ENCODE measurements around the gene LIMK1. TPM values are rescaled to one million over a fixed set of nuclear protein-coding genes. Genes with fewer than 3 reads are reported as not detected.

LIMK1 gene
- total and polyA plus RNA-seq, 2 experiments from 2014 or later: 13.0 to 96.5 TPM

DNA sequence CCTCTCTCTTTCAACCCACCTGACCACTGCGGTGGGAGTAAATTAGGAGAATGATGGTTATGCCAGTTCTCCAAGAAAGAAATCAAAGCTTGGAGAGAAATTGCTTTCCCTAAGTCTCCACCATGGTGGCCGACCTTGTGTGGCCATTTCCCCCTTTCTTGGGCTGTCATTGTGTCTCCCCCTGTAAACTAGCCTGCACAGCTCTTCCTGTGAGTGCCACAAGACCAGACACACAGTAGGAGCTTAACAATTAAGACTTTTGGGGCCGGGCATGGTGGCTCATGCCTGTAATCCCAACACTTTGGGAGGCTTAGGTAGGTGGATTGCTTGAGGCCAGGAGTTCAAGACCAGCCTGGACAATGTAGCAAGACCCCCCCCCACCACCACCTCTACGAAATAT, 18.9 kb upstream of the LIMK1 start:
- no peaks in the 10 kb centered on the region for H3K27me3 ChIP-seq (ENCODE audit: insufficient read depth)
- H3F3A ChIP-seq (replicated peaks; ENCODE audit: low read depth): no peaks in the 10 kb centered on the region
- H3K4me1 Mint-ChIP-seq: peaks cover 6% of the 10 kb centered on the region
- H3K4me2 ChIP-seq: no peak overlapping the region
- ATAC-seq (no peak), DNase-seq (ENCODE audit: low spot score) (no peak)
- no peaks in the 10 kb centered on the region; the same call in 2 of the 3 replicates for H3K36me3 Mint-ChIP-seq (ENCODE audit: low read depth)
- H3K9me3 Mint-ChIP-seq: no peaks in the 10 kb centered on the region; the same call in 2 of the 3 replicates
- H3K4me3 Mint-ChIP-seq: no peak overlapping the region
- H3K27ac Mint-ChIP-seq: no peak overlapping the region
- no peaks in the 10 kb centered on the region for H4K20me1 ChIP-seq (replicated peaks; ENCODE audit: insufficient read depth)
- TF ChIP-seq CREB1 (CRISPR knock-in tag; IDR thresholded peaks at IDR 0.05; ENCODE audit: low read depth): no peak
- TF ChIP-seq, protein P1, sequence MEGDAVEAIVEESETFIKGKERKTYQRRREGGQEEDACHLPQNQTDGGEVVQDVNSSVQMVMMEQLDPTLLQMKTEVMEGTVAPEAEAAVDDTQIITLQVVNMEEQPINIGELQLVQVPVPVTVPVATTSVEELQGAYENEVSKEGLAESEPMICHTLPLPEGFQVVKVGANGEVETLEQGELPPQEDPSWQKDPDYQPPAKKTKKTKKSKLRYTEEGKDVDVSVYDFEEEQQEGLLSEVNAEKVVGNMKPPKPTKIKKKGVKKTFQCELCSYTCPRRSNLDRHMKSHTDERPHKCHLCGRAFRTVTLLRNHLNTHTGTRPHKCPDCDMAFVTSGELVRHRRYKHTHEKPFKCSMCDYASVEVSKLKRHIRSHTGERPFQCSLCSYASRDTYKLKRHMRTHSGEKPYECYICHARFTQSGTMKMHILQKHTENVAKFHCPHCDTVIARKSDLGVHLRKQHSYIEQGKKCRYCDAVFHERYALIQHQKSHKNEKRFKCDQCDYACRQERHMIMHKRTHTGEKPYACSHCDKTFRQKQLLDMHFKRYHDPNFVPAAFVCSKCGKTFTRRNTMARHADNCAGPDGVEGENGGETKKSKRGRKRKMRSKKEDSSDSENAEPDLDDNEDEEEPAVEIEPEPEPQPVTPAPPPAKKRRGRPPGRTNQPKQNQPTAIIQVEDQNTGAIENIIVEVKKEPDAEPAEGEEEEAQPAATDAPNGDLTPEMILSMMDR (conservative IDR thresholded peaks at IDR 0.05; ENCODE audit: low read depth in 2 of 2): no peak
- TF ChIP-seq EZH2 (IDR thresholded peaks at IDR 0.05; ENCODE audit: low read depth, unreplicated experiment): no peak
- H3K4me3 ChIP-seq: no peak overlapping the region
- no peaks in the 10 kb centered on the region for H3K9me2 ChIP-seq (ENCODE audit: insufficient read depth)
- no peaks in the 10 kb centered on the region for H3K79me2 ChIP-seq (replicated peaks; ENCODE audit: insufficient read depth)
- H3K27me3 Mint-ChIP-seq (ENCODE audit: insufficient read depth, low read depth, poor library complexity): peaks cover 15% of the 10 kb centered on the region
- no peaks in the 10 kb centered on the region for H3K36me3 ChIP-seq (ENCODE audit: insufficient read depth)
- no peaks in the 10 kb centered on the region for H3K4me1 ChIP-seq (ENCODE audit: insufficient read depth)
- H2AFZ ChIP-seq: no peak overlapping the region
- H3K27ac ChIP-seq (ENCODE audit: low read depth): no peak overlapping the region

DNA sequence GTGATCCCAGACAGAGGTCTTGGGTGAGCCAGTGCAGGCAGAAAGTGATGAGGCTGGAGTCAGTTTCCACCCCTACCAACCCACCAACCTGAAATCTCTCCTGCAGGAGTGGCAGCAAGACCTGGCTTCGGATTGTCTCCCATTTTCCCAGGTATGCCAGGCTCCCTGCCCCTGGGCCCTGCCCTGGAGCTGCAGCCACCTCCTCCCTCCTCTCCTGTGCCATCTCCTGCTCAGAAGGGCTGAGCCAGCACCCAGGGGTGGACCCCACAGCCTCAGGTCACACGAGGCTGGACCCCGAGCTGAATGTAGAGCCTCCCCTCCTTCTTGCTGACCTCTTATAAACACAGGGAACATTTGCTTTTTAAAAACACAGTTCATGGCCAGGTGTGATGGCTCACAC, 17.0 kb upstream of the LIMK1 start:
- DNase-seq (ENCODE audit: low spot score): no peak

DNA sequence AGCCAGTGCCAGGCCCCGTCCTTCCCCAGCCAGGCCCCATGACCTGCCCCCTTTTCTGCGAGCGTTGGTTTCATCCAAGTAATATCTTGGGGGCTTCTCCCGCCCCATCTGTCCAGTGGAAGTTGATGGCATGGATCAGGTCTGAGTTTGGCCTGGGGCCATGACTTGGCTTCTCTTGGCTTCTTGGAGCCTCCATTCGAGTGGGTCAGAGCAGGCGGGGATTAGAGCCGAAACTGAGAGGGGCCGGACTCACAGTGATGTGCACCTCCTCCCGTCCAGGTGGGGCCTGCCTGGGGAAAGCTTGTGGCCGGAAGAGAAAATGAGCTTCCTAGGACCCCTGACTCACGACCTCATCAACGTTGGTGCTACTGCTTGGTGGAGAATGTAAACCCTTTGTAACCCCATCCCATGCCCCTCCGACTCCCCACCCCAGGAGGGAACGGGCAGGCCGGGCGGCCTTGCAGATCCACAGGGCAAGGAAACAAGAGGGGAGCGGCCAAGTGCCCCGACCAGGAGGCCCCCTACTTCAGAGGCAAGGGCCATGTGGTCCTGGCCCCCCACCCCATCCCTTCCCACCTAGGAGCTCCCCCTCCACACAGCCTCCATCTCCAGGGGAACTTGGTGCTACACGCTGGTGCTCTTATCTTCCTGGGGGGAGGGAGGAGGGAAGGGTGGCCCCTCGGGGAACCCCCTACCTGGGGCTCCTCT, 15.1 kb upstream of the LIMK1 start:
- Histone ChIP-seq H3K79me2 (replicated peaks; ENCODE audit: insufficient read depth) (no peaks in the 10 kb centered on the region), H3K4me1 (ENCODE audit: insufficient read depth) (no peaks in the 10 kb centered on the region), H3K27ac (ENCODE audit: low read depth) (no peak overlapping the region), H4K20me1 (replicated peaks; ENCODE audit: insufficient read depth) (no peaks in the 10 kb centered on the region), H3F3A (replicated peaks; ENCODE audit: low read depth) (no peaks in the 10 kb centered on the region), H3K9me2 (ENCODE audit: insufficient read depth) (no peaks in the 10 kb centered on the region), H3K4me3 (no peak overlapping the region), H2AFZ (peak overlapping the region; percentile 81), H3K36me3 (ENCODE audit: insufficient read depth) (no peaks in the 10 kb centered on the region), H3K4me2 (no peak overlapping the region), H3K27me3 (ENCODE audit: insufficient read depth) (no peaks in the 10 kb centered on the region)
- H3K4me1 Mint-ChIP-seq: peaks cover 6% of the 10 kb centered on the region
- no peak overlapping the region for H3K27ac Mint-ChIP-seq
- no peak overlapping the region for H3K4me3 Mint-ChIP-seq
- no peak for TF ChIP-seq STAT1 (IDR thresholded peaks at IDR 0.05; ENCODE audit: unreplicated experiment)
- no peak for TF ChIP-seq ZNF331 (CRISPR knock-in tag; IDR thresholded peaks at IDR 0.05; ENCODE audit: low read depth)
- TF ChIP-seq, protein P2, sequence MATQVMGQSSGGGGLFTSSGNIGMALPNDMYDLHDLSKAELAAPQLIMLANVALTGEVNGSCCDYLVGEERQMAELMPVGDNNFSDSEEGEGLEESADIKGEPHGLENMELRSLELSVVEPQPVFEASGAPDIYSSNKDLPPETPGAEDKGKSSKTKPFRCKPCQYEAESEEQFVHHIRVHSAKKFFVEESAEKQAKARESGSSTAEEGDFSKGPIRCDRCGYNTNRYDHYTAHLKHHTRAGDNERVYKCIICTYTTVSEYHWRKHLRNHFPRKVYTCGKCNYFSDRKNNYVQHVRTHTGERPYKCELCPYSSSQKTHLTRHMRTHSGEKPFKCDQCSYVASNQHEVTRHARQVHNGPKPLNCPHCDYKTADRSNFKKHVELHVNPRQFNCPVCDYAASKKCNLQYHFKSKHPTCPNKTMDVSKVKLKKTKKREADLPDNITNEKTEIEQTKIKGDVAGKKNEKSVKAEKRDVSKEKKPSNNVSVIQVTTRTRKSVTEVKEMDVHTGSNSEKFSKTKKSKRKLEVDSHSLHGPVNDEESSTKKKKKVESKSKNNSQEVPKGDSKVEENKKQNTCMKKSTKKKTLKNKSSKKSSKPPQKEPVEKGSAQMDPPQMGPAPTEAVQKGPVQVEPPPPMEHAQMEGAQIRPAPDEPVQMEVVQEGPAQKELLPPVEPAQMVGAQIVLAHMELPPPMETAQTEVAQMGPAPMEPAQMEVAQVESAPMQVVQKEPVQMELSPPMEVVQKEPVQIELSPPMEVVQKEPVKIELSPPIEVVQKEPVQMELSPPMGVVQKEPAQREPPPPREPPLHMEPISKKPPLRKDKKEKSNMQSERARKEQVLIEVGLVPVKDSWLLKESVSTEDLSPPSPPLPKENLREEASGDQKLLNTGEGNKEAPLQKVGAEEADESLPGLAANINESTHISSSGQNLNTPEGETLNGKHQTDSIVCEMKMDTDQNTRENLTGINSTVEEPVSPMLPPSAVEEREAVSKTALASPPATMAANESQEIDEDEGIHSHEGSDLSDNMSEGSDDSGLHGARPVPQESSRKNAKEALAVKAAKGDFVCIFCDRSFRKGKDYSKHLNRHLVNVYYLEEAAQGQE (IDR thresholded peaks at IDR 0.05; ENCODE audit: unreplicated experiment): no peak
- no peak for TF ChIP-seq POLR2AphosphoS5 (IDR thresholded peaks at IDR 0.05; ENCODE audit: low read depth)
- no peak for TF ChIP-seq JUNB (IDR thresholded peaks at IDR 0.05; ENCODE audit: unreplicated experiment)
- no peak for TF ChIP-seq EZH2phosphoT487 (IDR thresholded peaks at IDR 0.05; ENCODE audit: unreplicated experiment)
- no peak for TF ChIP-seq ZNF114 (CRISPR knock-in tag; IDR thresholded peaks at IDR 0.05)
- TF ChIP-seq NANOG (IDR thresholded peaks at IDR 0.05; ENCODE audit: borderline replicate concordance): no peak
- H3K9me3 Mint-ChIP-seq: no peaks in the 10 kb centered on the region; the same call in 2 of the 3 replicates
- ATAC-seq (no peak), DNase-seq (ENCODE audit: low spot score) (no peak)
- H3K36me3 Mint-ChIP-seq (ENCODE audit: low read depth): no peaks in the 10 kb centered on the region; the same call in 2 of the 3 replicates
- peaks cover 15% of the 10 kb centered on the region for H3K27me3 Mint-ChIP-seq (ENCODE audit: insufficient read depth, low read depth, poor library complexity)

More for the DNA sequence above, 17.0 kb upstream of the LIMK1 start:
- Histone ChIP-seq H3K9me2 (ENCODE audit: insufficient read depth) (no peaks in the 10 kb centered on the region), H3K4me2 (no peak overlapping the region), H3K27ac (ENCODE audit: low read depth) (no peak overlapping the region), H2AFZ (no peak overlapping the region), H3K79me2 (replicated peaks; ENCODE audit: insufficient read depth) (no peaks in the 10 kb centered on the region), H3F3A (replicated peaks; ENCODE audit: low read depth) (no peaks in the 10 kb centered on the region), H3K36me3 (ENCODE audit: insufficient read depth) (no peaks in the 10 kb centered on the region), H3K4me3 (no peak overlapping the region), H4K20me1 (replicated peaks; ENCODE audit: insufficient read depth) (no peaks in the 10 kb centered on the region), H3K27me3 (ENCODE audit: insufficient read depth) (no peaks in the 10 kb centered on the region), H3K4me1 (ENCODE audit: insufficient read depth) (no peaks in the 10 kb centered on the region)
- H3K27ac Mint-ChIP-seq: no peak overlapping the region
- H3K27me3 Mint-ChIP-seq (ENCODE audit: insufficient read depth, low read depth, poor library complexity): peaks cover 17% of the 10 kb centered on the region
- no peaks in the 10 kb centered on the region; the same call in 2 of the 3 replicates for H3K9me3 Mint-ChIP-seq
- no peak overlapping the region for H3K4me3 Mint-ChIP-seq
- H3K36me3 Mint-ChIP-seq (ENCODE audit: low read depth): no peaks in the 10 kb centered on the region; the same call in 2 of the 3 replicates
- TF ChIP-seq JUNB (IDR thresholded peaks at IDR 0.05; ENCODE audit: unreplicated experiment) (no peak), EZH2 (IDR thresholded peaks at IDR 0.05; ENCODE audit: low read depth, unreplicated experiment) (no peak)
- TF ChIP-seq, protein P3, sequence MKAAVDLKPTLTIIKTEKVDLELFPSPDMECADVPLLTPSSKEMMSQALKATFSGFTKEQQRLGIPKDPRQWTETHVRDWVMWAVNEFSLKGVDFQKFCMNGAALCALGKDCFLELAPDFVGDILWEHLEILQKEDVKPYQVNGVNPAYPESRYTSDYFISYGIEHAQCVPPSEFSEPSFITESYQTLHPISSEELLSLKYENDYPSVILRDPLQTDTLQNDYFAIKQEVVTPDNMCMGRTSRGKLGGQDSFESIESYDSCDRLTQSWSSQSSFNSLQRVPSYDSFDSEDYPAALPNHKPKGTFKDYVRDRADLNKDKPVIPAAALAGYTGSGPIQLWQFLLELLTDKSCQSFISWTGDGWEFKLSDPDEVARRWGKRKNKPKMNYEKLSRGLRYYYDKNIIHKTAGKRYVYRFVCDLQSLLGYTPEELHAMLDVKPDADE (IDR thresholded peaks at IDR 0.05): no peak
- peaks cover 6% of the 10 kb centered on the region for H3K4me1 Mint-ChIP-seq
- no peak for ATAC-seq
